K562 (cell line): ENCODE results near the gene APOM.

Source experiments
- JUND ChIP-seq, 2 experiments: IDR thresholded peaks; 2 replicates in 1 of 2; 3 replicates in 1 of 2; pipeline ENCODE4 v1.6.1; 2011; ENCODE audit warnings: borderline replicate concordance in 2 of 2, low read depth in 2 of 2, low read length in 2 of 2, improper control_type of control experiment in 1 of 2, missing biosample characterization in 1 of 2, missing genetic modification characterization in 1 of 2, missing genetic modification reagents in 1 of 2
- MTA3 ChIP-seq: fragments of 450-650 bp; formaldehyde crosslinking; IDR thresholded peaks from 2 replicates; pipeline ENCODE4 v1.6.1; 2017; ENCODE audit warnings: mild to moderate bottlenecking, borderline replicate concordance
- TBL1XR1 ChIP-seq, 2 experiments: IDR thresholded peaks; 2 replicates each; pipeline ENCODE4 v1.6.1; 2012; ENCODE audit warnings: improper control_type of control experiment in 2 of 2, low read length in 2 of 2, mild to moderate bottlenecking in 1 of 2

GRCh38 chr6:31691564-31692108, 35.9 kb downstream of the APOM start:
- TF ChIP-seq TBL1XR1 (IDR thresholded peaks at IDR 0.05; ENCODE audit: low read length in 2 of 2) (no peak), JUND (IDR thresholded peaks at IDR 0.05; ENCODE audit: borderline replicate concordance, low read depth, low read length) (no peak), JUND (tag; IDR thresholded peaks at IDR 0.05; ENCODE audit: borderline replicate concordance, low read depth, low read length) (no peak), MTA3 (no peak)
